ENCODE data around the gene ACCSL.

Gene ACCSL

GRCh38 chr11:44065161-44065661 lies 17.4 kb downstream of the ACCSL start:
- no peak for DNase-seq (ENCODE audit: low read depth)

- peak; percentile 81 for DNase-seq (ENCODE audit: low read depth)
Observed at GRCh38 chr11:44065841-44066731, 18.3 kb downstream of the ACCSL start, which contains the start of gene ACCS. TSS of gene ACCS (plus strand) at chr11:44066270. CDS start at chr11:44067628, 1,358 bp downstream.

DNA sequence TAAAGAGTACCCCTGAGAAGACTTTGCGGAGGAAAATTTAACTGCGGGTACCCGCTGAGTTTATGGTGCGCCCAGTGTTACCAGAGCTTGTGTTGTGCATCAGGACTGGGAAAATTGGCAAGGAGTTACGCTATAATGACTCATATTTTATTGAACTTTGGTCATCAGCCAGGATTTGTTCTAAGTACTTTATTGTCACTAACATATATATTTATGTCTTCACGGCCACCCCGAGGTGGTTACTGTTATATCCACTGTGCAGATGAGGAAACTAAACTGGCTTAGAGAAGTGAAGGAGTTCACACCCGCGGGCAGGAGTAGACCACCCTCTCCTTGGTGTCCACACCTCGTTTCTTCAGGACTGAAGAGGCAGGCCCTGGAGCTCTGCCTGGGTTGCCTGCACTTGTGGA lies 19.0 kb downstream of the ACCSL start:
- no peak for DNase-seq (ENCODE audit: low read depth)

DNA sequence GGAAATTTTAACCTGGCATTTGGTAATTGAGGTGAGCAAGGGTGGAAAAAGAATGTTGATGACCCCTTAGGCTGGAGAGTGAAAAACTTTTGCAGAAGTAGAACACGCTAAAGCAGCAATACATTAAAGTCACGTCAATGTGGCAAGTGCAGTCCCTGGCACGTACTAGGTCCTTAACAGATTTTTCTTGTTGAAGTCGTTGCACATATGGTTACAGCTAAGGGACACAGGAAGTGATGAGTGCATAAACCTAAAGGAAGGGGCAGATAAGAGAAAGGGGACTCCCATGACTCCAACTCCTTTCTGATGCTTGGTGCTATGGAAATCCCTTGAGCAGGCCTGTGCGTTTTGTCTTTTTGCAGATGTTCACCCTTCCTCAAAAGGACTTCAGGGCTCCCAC lies 19.5 kb downstream of the ACCSL start:
- no peak for DNase-seq (ENCODE audit: low read depth)

DNA sequence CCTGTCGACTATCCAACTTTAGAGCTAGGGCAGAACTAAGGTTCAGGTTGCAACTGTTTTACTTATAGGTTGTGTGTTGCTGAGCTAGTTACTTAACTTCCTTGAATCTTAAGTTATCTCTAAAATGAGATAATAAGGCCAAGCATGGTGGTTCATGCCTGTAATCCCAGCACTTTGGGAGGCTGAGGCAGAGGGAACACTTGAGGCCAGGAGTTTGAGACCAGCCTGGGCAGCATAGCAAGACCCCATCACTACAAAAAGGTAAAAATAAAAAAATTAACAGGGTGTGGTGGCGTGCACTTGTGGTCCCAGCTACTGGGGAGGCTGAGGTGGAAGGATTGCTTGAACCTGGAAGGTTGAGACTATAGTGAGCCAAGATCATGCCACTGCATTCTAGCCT lies 20.4 kb downstream of the ACCSL start:
- no peak for DNase-seq (ENCODE audit: low read depth)

DNA sequence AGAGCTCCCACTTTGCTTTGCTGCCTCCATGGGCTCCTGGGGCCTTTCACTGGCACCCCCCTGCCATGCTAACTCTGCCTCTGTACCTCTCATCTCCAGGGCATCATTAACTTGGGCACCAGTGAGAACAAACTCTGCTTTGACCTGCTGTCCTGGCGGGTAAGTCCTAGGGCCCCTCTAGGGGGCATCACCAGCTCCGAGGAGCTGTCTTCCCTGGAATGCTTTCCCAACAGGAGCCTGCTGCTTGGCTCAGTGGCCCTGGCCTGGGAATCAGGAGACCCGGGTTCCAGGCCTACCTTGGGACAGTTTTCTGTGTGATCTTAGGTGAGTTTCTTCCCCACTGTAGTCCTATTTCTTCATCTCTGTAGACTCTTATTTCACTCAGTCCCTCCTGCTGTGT lies 23.4 kb downstream of the ACCSL start:
- DNase-seq (ENCODE audit: low read depth), result no peak

DNA sequence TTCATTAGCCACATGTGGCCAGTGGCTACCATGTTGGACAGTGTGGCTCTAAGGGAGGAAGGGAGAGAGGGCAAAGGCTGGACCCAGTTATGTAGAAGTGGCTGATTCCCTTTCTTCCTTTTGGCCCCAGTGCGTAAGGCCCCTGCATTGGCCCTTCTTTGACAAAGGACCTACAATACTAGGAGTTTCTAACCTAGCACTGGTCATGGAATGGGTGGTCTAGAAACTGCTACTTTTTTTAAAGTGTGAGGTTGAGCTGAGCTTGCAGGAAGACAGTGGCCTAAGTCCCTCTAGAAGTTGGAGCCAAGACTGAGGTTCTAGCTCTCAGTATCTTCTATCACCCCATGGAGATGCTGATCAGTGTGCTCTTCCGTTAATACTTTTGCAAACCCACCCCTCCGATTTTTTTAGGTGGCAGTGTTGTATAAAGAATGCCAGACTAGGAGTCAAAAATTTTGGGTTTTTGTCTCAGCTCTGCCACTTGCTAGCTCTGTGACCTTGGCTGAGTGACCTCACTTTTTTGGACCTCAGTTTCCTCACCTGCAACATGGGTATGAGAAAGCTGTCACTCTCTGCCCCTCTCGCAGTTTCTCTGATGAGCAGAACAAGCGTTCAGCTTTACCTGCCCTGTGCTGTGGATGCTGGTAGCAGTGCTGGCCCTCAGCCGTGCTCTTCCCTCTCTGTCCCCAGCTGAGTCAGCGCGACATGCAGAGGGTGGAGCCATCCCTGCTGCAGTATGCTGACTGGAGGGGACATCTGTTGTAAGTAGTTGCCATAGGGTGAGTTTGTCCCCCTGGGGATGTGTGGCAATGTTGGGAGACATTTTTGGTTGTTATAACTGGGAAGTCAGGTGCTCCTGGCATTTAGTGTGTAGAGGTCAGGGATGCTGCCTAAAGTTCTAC lies 25.2 kb downstream of the ACCSL start:
- DNase-seq (ENCODE audit: low read depth), result no peak

GRCh38 chr11:44078794-44079193 lies 31.0 kb downstream of the ACCSL start:
- no peak for DNase-seq (ENCODE audit: low read depth)

GRCh38 chr11:44079376-44079775 lies 31.6 kb downstream of the ACCSL start:
- DNase-seq (ENCODE audit: low read depth), result no peak

GRCh38 chr11:44080951-44081350 lies 33.2 kb downstream of the ACCSL start:
- DNase-seq (ENCODE audit: low read depth), result no peak

DNA sequence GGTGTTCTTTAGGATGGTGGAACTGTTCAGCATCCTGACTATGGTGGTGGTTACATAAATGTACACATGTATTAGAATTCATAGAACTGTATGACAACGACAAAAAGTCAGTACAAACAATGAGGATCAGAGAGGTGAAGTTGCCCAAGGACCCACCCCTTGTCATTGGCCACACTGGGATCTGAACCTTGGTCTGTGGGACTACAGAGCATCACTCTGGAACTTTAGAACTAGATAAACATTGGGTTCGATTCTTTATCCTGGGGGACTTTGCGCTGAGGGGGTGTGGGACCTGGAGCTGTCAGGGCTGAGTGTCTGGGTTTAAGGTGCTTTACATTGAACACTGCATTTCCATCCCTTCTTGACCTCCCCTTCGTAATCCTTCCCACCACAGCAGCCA lies 34.9 kb downstream of the ACCSL start:
- no peak for DNase-seq (ENCODE audit: low read depth)

GRCh38 chr11:44083433-44083832 lies 35.7 kb downstream of the ACCSL start:
- DNase-seq (ENCODE audit: low read depth), result no peak

GRCh38 chr11:44083906-44084305 lies 36.1 kb downstream of the ACCSL start:
- DNase-seq (ENCODE audit: low read depth), result no peak

DNA sequence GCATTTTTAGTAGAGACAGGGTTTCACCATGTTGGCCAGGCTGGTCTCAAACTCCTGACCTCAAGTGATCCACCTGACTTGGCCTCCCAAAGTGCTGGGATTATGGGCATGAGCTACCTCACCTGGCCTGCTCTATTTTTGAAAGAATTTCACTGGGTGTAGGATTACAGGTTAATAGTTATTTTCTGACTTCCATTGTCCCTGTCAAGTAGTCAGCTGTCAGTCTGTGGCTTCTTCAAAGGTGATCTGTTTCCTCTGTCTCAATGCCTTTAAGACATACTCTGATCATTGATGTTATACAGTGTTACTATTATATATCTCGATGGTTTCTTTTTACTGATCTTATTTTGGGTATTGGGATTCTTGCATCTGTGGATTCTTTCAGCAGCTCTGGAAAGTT lies 37.5 kb downstream of the ACCSL start:
- no peak for DNase-seq (ENCODE audit: low read depth)

GRCh38 chr11:44088377-44088776 lies 40.6 kb downstream of the ACCSL start:
- no peak for DNase-seq (ENCODE audit: low read depth)

- DNase-seq (ENCODE audit: low read depth), result no peak
Observed at GRCh38 chr11:44088871-44089270, 41.1 kb downstream of the ACCSL start.

GRCh38 chr11:44090539-44090938 lies 42.8 kb downstream of the ACCSL start:
- no peak for DNase-seq (ENCODE audit: low read depth)

GRCh38 chr11:44094260-44094868 lies 46.6 kb downstream of the ACCSL start:
- peak; percentile 57 for DNase-seq (ENCODE audit: low read depth)

- DNase-seq (ENCODE audit: low read depth), result peak; percentile 70
Observed at GRCh38 chr11:44095506-44096359, 48.0 kb downstream of the ACCSL start, which contains the start of gene EXT2. TSS of gene EXT2 (plus strand) at chr11:44095678. CDS start at chr11:44107713, 12,035 bp downstream.

- DNase-seq (ENCODE audit: low read depth), result no peak
Observed at GRCh38 chr11:44096360-44097185, 48.8 kb downstream of the ACCSL start.
